ENCODE data around the gene P4HA2.

P4HA2 gene

GRCh38 chr5:132237141-132237540 lies 9.5 kb upstream of the P4HA2 start:
- no peaks in the 10 kb centered on the region for H3K36me3 ChIP-seq (ENCODE audit: control insufficient read depth, insufficient read depth, low read length)
- no peaks in the 10 kb centered on the region; the same call in 1 of the 2 replicates for H3K27me3 ChIP-seq (replicated peaks; ENCODE audit: control insufficient read depth, insufficient read depth, low read length)
- H3K4me3 ChIP-seq (replicated peaks; ENCODE audit: low read depth, low read length), result no peak overlapping the region
- no peak for TF ChIP-seq CTCF (IDR thresholded peaks at IDR 0.05; ENCODE audit: insufficient read depth, low read length, poor library complexity, severe bottlenecking)
- no peak for DNase-seq (ENCODE audit: extremely low read depth, insufficient read length)

GRCh38 chr5:132235340-132235739 lies 7.7 kb upstream of the P4HA2 start:
- no peaks in the 10 kb centered on the region for H3K36me3 ChIP-seq (ENCODE audit: control insufficient read depth, insufficient read depth, low read length)
- H3K4me3 ChIP-seq (replicated peaks; ENCODE audit: low read depth, low read length), result no peak overlapping the region
- no peaks in the 10 kb centered on the region; the same call in 1 of the 2 replicates for H3K27me3 ChIP-seq (replicated peaks; ENCODE audit: control insufficient read depth, insufficient read depth, low read length)
- no peak for TF ChIP-seq CTCF (IDR thresholded peaks at IDR 0.05; ENCODE audit: insufficient read depth, low read length, poor library complexity, severe bottlenecking)
- no peak for DNase-seq (ENCODE audit: extremely low read depth, insufficient read length)

DNA sequence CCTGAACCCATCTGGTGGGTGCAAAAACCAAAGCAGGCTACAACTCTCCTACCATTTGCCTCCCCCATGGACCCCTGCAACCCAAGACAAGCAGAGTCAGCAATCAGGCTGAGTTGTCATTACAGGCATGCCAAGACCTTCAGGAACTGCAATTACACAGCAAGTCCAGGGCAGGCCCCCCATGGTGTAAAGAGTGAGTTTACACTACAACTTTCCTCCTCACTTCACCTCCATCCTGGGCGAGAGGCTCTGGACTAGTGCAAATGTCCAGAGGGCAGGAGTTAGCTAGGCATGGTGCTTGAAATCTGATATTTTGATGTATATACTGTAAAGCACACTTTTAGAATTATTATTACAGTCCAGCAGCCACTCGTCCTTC lies 7.0 kb upstream of the P4HA2 start:
- Histone ChIP-seq H3K4me3 (replicated peaks; ENCODE audit: low read depth, low read length) (no peak overlapping the region), H3K36me3 (ENCODE audit: control insufficient read depth, insufficient read depth, low read length) (no peaks in the 10 kb centered on the region), H3K27me3 (replicated peaks; ENCODE audit: control insufficient read depth, insufficient read depth, low read length) (no peaks in the 10 kb centered on the region; the same call in 1 of the 2 replicates)
- DNase-seq (ENCODE audit: extremely low read depth, insufficient read length), result no peak
- no peak for TF ChIP-seq CTCF (IDR thresholded peaks at IDR 0.05; ENCODE audit: insufficient read depth, low read length, poor library complexity, severe bottlenecking)

GRCh38 chr5:132233811-132234683 lies 6.4 kb upstream of the P4HA2 start:
- DNase-seq (ENCODE audit: extremely low read depth, insufficient read length), result no peak
- H3K36me3 ChIP-seq (ENCODE audit: control insufficient read depth, insufficient read depth, low read length), result no peaks in the 10 kb centered on the region
- TF ChIP-seq CTCF (IDR thresholded peaks at IDR 0.05; ENCODE audit: insufficient read depth, low read length, poor library complexity, severe bottlenecking), result no peak
- H3K4me3 ChIP-seq (replicated peaks; ENCODE audit: low read depth, low read length), result no peak overlapping the region
- H3K27me3 ChIP-seq (replicated peaks; ENCODE audit: control insufficient read depth, insufficient read depth, low read length), result no peaks in the 10 kb centered on the region; the same call in 1 of the 2 replicates

DNA sequence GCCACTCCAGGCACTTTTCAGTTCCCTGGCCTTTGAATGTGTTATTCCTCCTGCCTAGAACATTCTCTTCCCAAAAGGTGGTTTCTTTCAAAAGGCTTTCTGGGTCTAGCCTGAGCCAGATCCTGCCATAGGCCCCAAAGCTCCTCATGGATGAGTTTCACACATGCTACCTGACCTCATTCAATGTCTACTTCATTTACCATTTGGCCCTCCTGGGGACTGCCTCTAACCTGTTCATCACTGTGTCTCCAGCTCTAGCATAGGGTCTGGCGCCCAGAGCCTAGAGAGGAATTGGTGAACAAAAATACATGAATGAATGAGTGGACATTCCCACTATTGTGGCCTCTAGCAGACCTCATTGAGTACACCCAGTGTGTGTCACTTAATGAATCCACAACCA lies 5.4 kb upstream of the P4HA2 start:
- no peak overlapping the region for H3K4me3 ChIP-seq (replicated peaks; ENCODE audit: low read depth, low read length)
- no peak for TF ChIP-seq CTCF (IDR thresholded peaks at IDR 0.05; ENCODE audit: insufficient read depth, low read length, poor library complexity, severe bottlenecking)
- no peaks in the 10 kb centered on the region; the same call in 1 of the 2 replicates for H3K27me3 ChIP-seq (replicated peaks; ENCODE audit: control insufficient read depth, insufficient read depth, low read length)
- no peak for DNase-seq (ENCODE audit: extremely low read depth, insufficient read length)
- no peaks in the 10 kb centered on the region for H3K36me3 ChIP-seq (ENCODE audit: control insufficient read depth, insufficient read depth, low read length)

All from GM06990 (cell line).